HL-60/S4 treated with retinoic acid at 250 ng/mL for 4 days and 3 days (cell line): ENCODE results near the gene KANSL1L.
"Not testable (repeated sequence)": the region's sequence is repeated elsewhere in the genome, so short reads cannot be mapped to it uniquely, and the experiment has no call there.

Experiments used
- in situ Hi-C: fragments of 300-500 bp; cut with MboI; formaldehyde crosslinking; loops from 2 replicates; pipeline ENCODE4 v1.7.0; 2022; ENCODE audit warnings: low sequenced_read_pairs

KANSL1L gene

GRCh38 chr2:210171309-210172218 lies at the start of gene KANSL1L:
Gene KANSL1L (minus strand): TSS chr2:210171409. CDS start chr2:210154582, 16,827 bp downstream.
- in situ Hi-C loops: no loop called here

- in situ Hi-C loops: no loop called here
Measured at GRCh38 chr2:210215120-210215519, 43.9 kb upstream of the KANSL1L start.

GRCh38 chr2:210210185-210210584 lies 39.0 kb upstream of the KANSL1L start:
- in situ Hi-C loops: no loop called here

- in situ Hi-C loops: no loop called here
Measured at GRCh38 chr2:210207929-210208328, 36.7 kb upstream of the KANSL1L start.

GRCh38 chr2:210203558-210203957 lies 32.3 kb upstream of the KANSL1L start:
- in situ Hi-C loops: no loop called here

- in situ Hi-C loops: no loop called here
Measured at GRCh38 chr2:210203147-210203546, 31.9 kb upstream of the KANSL1L start.

- in situ Hi-C loops: loop anchor here (10.0 kb wide), 1 partner anchor 225 kb away; no protein-coding TSS in a partner anchor
Measured at GRCh38 chr2:210199854-210200253, 28.6 kb upstream of the KANSL1L start.

GRCh38 chr2:210199186-210199765 lies 28.1 kb upstream of the KANSL1L start:
- in situ Hi-C loops: loop anchor here (10.0 kb wide), 1 partner anchor 224 kb away; no protein-coding TSS in a partner anchor

GRCh38 chr2:210198326-210198725 lies 27.1 kb upstream of the KANSL1L start:
- in situ Hi-C loops: loop anchor here (10.0 kb wide), 1 partner anchor 224 kb away; no protein-coding TSS in a partner anchor

GRCh38 chr2:210197720-210198119 lies 26.5 kb upstream of the KANSL1L start:
- in situ Hi-C loops: loop anchor here (10.0 kb wide), 1 partner anchor 223 kb away; no protein-coding TSS in a partner anchor

GRCh38 chr2:210195101-210195852 lies 24.1 kb upstream of the KANSL1L start:
- in situ Hi-C loops: loop anchor here (10.0 kb wide), 1 partner anchor 220 kb away; no protein-coding TSS in a partner anchor

GRCh38 chr2:210190345-210190744 lies 19.1 kb upstream of the KANSL1L start:
- in situ Hi-C loops: loop anchor here (10.0 kb wide), 1 partner anchor 216 kb away; no protein-coding TSS in a partner anchor

GRCh38 chr2:210189452-210190138 lies 18.4 kb upstream of the KANSL1L start:
- in situ Hi-C loops: loop anchor here (10.0 kb wide), 1 partner anchor 215 kb away; no protein-coding TSS in a partner anchor

- in situ Hi-C loops: no loop called here
Measured at GRCh38 chr2:210188755-210189154, 17.5 kb upstream of the KANSL1L start.

- in situ Hi-C loops: no loop called here
Measured at GRCh38 chr2:210188190-210188589, 17.0 kb upstream of the KANSL1L start.

GRCh38 chr2:210183936-210184335 lies 12.7 kb upstream of the KANSL1L start:
- in situ Hi-C loops: not testable (repeated sequence)

- in situ Hi-C loops: not testable (repeated sequence)
Measured at GRCh38 chr2:210181606-210182088, 10.4 kb upstream of the KANSL1L start.

- in situ Hi-C loops: not testable (repeated sequence)
Measured at GRCh38 chr2:210181033-210181605, 9.9 kb upstream of the KANSL1L start.

- in situ Hi-C loops: no loop called here
Measured at GRCh38 chr2:210180477-210180876, 9.3 kb upstream of the KANSL1L start.
